Stimulated activated CD8-positive, alpha-beta memory T cell treated with anti-CD3 and anti-CD28 coated beads, Interleukin-7, amount 100 ng/mL, for 48 hours (primary cell): ENCODE data around the gene NEK10.
"Not testable (repeated sequence)": the region's sequence is repeated elsewhere in the genome, so short reads cannot be mapped to it uniquely, and the experiment has no call there.

Experiments
- DNase-seq, 2 donors: peaks; one replicate each; pipeline ENCODE4 v3.0.0-alpha.2; 2020; ENCODE audit warnings: low read depth in 1 of 2; ENCODE audit errors: extremely low read depth in 1 of 2

Gene NEK10

DNA sequence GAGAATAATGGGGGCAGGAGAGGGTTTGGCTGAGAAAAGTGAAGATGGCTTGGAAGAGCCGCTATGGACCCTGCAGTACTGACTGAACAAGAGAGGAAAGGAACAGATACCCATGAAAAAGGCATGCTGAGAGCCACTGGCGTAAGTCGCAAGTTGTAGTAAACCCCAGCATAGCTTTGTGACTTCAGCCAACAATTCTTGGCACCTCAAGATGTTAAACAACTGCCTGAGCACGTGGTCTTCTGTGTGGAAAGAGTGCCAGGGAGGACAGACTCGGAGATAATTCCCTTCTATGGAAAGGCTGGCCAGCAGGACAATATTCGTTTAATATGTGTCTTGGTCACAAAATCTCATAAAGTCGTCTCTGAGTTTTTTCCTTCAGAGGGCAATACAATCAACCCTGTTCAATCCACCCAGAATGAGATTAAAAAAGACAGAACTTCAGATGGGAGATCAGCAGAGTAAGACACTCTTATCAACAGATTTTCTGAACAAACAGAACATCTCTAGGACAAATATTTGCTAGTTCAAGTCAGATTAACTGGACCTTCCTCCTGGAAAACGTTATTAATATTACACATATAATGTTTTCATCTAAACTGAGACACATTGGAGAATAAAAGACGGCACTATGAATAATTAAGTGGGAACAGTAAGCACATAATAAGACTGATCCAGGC lies 49.2 kb downstream of the NEK10 start:
- DNase-seq = no peak

DNA sequence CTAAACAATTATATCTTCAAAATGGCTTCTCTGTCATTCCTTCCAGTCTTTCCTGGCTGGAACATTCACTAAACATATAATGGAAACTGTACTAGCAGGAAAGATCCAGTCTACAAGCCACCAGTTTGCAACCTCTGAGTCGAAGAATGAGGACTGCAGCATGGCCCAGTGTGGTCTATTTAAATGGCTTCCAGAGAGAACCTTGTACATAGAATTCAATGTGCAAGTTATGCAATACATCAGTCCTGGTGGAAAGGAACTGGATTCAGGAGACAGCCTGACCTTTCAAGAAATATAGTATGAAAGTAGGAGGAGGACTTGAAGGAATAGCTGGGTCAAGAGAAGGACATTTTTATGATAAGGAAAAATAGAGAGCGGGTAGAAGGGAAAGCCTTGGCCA lies 49.9 kb downstream of the NEK10 start:
- DNase-seq = no peak

- no peak for DNase-seq
Measured at GRCh38 chr3:27317096-27317495, 52.1 kb downstream of the NEK10 start.

DNA sequence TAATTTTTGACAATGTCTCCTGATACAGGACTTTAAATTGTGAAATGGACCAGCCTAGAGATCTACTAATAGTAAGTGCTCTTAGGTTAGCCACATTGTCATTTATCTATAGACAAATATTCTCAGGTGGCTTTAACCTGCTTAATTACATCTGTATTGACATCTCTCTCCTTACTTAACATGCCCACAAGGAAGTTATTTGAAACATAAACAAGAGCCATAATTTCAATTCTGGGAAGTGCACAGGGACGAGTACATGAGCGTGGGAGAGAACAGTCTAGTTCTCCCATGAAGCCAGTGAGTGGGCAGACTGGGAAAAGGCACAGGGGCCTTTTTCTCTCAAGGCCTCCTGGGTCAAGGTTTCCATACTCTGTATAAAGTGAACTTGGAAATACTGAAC lies 54.2 kb downstream of the NEK10 start:
- no peak for DNase-seq

- DNase-seq = no peak
Measured at GRCh38 chr3:27312044-27312668, 57.0 kb downstream of the NEK10 start.

DNA sequence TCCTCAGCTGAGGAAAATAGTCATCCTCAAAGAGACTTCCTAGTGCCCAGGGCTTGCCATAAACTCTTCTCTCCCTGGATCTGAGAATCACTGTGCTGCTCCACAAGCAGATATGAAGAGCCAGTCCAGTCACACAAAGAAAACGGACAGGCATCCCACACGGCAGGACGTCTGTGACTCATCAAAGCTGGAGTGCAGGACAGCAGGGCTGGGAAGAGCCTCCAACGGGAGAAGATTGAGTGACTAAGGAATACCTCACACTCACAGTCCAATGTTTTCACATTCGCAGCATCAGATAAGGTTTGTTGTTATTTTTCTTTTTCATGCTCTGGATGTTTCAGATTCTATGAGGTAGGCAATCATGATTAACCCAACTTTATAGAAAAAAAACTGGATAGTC lies 57.8 kb downstream of the NEK10 start:
- no peak for DNase-seq

DNA sequence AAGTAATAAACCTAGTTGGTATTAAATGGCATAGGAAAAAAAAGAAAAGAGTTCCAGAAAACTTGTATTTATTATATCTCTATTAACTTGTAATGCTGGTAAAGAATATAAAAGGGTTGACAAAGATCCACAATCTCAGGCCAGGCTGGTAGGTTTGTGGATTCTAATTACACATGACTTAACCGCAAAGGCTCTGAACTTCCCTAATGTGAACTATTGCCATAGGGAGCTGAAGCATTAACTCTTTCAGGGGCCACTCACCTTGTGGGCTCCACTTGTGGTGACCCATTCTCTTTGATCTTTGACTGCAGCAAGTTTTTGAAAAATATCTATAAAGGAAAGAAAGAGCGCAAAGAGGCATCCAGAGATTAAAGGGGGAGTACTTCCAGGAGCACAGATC lies 58.5 kb downstream of the NEK10 start:
- no peak for DNase-seq

DNA sequence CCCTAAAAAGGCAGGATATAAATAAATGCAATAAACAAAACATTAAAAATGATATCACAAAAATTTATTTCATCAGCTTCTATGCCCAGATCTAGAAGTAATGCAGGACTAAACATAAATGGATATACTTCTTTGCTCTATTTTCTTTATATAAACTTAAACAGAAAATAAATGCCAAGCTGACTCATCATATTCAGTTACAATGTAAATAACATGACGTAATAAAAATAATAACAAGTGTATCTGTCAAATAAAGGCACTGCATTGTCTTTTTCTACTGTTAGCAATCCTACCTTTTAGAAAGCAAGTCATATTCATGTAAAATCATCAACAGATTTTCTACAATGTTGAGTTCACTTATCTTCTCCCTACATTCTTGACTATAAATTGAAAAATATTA lies 61.6 kb downstream of the NEK10 start:
- DNase-seq = no peak

DNA sequence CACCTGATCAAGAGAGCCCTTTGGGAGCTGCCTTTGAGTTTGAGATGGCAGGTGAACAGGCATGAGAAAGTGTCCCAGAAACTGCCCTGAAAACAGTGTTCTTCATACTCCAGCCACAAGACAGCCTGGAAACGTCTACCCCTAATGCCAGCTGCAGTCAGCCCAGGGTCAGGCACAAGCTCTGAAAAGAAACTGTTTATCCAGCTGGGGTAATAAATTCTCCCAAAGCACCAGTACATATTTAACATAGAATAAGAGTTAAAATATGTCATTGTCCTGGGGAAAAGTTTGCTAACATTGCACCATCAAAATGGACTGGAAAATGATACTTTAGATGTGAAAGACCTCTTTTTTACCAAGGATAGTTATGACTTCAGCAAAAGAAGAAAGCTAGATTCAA lies 66.3 kb downstream of the NEK10 start:
- no peak for DNase-seq

DNA sequence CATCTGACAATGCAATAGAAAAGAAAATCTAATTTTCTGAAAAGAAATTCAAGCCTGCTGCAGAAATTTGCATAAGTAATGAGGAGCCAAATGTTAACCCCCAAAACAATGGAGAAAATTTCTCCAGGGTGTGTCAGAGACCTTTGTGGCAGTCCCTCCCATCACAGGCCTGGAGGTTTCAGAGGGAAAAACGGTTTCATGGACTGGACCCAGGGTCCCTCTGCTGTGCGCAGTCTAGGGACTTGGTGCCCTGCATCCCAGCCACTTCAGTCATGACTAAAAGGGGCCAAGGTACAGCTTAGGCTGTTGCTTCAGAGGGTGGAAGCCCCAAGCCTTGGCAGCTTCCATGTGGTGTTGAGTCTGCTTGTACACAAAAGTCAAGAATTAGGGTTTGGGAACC lies 70.2 kb downstream of the NEK10 start:
- not testable (repeated sequence) for DNase-seq

DNA sequence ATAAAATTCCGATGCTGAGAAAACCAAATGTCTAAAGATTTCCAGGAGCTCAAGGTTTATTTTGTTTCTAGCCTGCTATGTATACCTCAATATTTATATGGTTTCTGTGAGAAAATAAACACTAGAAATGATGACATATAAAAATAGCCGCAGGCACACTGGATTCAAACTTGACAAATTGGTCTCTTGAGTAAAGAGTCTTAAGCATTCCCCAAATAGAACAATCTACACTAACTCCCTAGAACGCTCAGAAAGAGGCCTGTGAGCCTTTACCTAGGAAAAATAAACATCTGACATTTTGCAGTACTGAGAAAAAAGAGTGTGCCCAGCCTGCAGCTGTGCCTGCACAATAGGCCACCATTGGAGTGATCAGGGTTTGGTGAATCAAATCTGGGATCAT lies 75.2 kb downstream of the NEK10 start:
- no peak for DNase-seq

DNA sequence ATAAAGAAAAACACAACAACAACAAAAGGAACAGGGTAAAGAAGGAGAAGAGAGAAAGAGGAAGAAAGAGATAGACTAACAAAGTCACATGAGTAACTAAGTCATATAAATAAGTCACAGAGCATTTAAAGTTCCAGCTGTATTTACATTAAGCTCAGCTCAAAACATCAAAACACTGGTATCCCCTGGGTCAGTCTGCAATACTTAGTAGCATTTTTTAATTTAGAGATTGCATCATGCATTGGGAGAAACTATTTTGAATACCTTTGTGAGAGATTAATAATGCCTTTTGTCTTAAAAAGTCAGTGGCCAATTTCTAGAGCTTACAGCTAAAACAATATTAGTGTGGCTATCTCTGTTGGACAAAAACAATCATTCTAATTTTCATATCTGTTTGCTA lies 78.4 kb downstream of the NEK10 start:
- DNase-seq = no peak

- no peak for DNase-seq
Measured at GRCh38 chr3:27289769-27290413, 79.3 kb downstream of the NEK10 start.

DNA sequence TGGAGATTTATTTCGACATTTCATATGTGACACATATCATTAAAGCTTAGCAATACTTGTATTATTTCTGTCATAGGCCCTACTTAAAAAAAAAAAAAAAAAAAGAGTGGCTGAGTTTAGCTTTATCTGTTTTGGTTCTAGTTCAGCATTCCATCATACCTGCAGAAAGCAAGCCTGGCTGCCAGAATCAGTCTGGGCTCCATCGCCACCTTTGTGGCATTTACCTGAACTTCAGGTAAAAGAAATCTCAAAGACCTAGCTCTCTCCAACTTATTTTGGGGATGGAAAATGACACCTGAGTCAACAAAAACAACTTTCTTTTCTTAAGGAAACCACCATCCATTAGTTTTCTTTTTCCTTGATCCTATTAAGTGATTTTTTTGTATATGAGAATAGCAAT lies 82.1 kb downstream of the NEK10 start:
- no peak for DNase-seq

GRCh38 chr3:27286467-27286866 lies 82.7 kb downstream of the NEK10 start:
- DNase-seq = not testable (repeated sequence)

DNA sequence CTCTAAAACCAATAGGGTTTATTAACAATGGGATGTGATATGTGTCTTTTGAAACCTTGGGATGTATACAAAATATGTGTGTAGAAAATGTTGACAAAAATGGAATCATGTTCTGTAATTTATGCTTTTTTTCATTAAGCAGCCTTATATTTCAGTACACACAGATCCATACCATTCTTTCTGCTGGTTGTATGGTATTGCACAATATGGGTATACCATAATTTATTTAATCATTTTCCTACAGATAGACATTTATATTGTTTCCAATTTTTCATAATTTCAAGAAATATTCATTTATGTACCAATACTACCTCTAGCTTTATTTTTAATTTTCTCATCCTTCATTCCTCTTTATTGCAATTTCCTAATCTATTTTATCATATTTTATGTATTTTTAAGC lies 83.5 kb downstream of the NEK10 start:
- DNase-seq = no peak

- no peak for DNase-seq
Measured at GRCh38 chr3:27281671-27282150, 87.5 kb downstream of the NEK10 start.

GRCh38 chr3:27279123-27279522 lies 90.1 kb downstream of the NEK10 start:
- DNase-seq = no peak

DNA sequence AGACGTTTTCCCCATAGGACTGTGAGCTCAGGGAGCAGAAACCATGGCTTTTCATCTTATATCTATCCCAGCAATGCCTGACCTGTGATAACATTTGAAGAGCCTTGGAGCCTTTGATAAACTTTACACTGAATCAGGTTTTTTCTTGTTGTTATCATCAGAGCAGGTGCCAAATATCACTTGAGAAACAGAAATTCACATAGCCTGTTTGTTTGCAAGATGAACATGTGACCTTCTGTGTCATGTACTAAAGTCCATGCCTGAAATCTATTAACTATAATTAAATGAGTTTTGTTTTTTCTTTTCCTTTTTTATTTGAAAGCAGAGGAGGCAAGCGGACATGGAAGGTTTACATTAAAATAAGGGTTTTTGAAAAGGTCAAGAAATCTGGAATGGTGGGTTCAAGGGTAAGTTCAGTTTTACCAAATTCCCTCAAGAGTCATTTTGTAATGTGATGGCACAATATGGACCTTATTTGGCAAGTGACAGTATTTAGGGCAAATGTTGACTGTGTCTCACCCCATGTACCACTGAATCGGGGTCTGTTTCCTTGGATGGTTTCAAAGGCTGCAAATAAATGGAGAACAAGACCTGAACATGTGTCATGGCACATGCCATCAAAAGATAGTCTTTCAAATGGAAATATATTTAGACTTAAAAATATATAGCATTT lies 90.7 kb downstream of the NEK10 start:
- no peak for DNase-seq

DNA sequence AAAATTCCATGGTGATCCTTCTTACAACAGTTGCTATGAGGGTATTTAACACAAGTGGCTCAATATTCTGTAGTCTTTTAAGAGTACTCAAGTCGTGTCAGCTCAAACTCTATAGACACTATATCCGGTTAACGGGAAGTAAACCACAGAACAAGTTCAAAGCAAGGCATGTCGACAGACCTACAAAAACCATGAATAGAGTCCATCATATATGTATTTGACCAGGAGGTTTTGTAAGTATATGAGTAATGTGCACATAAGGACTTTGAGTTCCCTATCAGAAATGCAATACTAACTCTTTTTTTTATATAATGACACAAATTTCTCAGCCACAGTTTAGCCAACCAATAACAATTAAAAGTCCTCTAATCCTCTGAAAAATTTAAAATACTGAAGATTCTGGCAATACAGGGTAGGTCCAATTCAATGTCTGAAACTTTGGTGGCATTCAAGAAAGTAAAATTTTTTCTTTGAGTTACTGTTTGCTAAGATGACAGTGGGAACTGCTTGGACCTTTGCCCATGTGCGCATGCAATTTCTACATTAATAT lies 93.7 kb downstream of the NEK10 start:
- DNase-seq = no peak

DNA sequence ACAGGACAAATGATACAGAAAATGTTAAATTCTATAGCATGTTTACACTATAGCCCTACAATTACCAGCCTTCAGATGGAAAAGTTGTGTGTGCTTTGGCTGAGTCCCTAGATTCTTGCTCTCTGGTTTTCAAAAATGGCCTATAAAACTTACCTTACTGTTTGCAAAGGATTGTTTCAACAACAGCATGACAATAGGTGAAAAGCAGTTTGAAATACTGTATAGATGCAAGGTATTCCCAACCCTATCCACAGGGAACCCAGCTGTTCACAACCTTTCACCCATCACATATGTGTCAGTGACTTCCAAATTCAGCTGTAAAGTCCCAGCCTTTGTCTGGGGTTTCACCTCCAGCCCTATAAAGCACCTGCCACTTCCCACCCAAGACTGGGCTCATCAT lies 97.3 kb downstream of the NEK10 start:
- no peak for DNase-seq
